GM21526 (cell line): ENCODE results near the gene KCNK3.

ENCODE experiments used
- ATAC-seq: cut with Tn5 transposase; IDR thresholded peaks from one replicate; pipeline ENCODE4 v1.9.1; 2021; ENCODE audit warnings: moderate library complexity; ENCODE audit not compliant: unreplicated experiment, low FRiP score

The KCNK3 gene

GRCh38 chr2:26709323-26710110 lies 17.0 kb downstream of the KCNK3 start:
- no peak for ATAC-seq

DNA sequence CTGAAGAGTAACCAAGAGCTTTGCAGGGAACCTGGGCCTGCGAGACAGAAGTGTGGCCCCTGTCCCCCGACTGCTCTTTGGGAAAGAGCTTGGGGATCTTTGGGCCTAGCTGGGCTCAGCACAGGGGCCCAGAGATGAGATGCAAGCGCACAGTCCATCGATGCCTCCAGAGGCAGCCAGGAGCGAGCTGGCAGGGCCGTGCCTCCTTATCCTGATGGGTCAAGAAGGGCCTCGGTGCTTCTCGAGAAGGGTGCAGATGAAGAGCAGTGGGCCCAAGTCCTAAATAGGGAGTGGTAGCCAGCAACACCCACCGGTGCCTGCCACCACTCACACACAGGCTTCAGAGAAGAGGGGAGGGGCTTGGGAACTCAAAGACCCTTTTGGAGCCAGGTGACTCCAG lies 17.6 kb downstream of the KCNK3 start:
- no peak for ATAC-seq

DNA sequence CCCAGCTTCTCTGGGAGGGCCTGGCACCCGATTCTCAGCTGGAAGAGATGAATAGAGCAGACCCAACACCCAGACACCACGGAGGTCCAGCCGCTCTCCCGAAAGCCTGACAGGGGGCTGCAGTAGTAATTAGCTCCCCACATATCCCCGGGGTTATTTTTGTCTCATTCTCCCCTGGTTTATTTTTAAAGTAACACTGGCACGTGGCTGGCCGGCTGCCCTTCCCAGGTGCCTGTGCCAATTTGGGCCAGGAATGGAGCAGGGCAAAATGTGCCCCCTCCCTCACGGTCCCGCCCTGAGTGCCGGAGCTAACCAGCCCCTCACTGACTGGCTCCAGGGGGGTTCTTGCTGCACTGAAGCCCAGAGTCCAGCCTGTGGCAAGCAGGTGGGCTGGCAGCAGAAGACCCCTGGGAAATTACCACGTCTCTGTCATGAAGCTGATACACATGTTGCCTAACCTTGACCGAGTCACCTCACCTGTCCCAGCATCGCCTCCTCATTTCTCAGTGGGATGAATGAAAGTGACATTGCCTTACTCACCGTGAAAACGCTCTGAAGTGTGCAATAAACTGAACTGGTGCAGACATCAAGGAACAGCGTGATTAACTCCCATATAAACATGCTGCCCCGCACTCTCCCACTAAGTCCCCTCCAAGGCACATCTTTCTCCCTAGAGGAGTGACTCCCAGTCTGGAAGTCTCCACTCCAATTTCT lies 18.4 kb downstream of the KCNK3 start:
- no peak for ATAC-seq

DNA sequence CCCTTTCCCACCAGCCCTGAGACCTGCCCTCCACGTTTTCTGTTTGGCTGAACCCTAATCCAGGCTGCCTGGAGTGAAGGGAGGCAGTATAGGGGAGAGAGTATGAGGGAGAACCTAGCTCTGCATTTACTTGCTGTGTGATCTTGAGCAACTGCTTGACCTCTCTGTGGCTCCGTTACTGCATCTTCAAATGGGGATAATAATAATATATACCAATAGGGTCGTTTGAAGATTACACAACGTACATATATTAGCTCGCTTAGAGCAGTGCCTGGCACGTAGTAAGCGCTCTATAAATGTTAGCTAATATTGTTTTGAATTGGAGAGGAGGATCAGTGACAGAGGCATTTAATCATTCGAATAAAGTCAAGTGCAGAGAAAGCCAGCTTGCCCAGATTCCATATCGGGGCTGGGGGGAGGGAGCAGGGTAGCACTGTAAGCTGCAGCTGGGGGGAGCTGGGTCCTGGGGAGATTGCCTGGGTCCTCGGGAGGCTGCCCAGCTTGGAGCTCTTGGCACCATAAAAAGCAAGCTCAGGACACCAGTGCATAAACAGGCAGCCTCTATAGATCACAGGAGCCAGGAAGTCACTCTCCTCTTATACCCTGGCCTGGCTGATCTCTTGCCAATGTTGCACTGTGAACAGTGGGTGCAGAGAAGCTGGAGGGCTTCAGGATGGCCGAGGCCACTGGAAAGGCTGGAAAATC lies 19.1 kb downstream of the KCNK3 start:
- ATAC-seq: no peak

- no peak for ATAC-seq
Observed at GRCh38 chr2:26712486-26713465, 20.3 kb downstream of the KCNK3 start.

- ATAC-seq: no peak
Observed at GRCh38 chr2:26715528-26716270, 23.2 kb downstream of the KCNK3 start.

DNA sequence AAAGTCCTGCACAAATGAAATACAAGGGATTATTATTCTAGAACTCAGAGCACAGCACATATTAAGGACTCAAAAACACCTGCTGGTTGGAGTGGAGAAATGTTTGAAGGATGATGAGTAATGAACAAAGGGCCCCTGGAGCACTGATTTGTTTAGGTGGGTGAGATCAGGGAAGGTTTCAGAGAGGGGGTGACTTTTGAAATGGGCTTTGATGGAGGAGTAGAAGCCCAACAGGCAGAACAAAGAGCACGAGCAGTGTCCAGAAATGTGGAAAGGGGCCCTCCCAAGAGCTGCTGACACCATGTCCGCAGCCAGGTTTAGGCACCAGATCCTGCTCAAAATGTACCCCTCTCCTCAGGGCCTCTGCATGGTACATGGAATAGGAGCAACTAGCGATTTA lies 23.8 kb downstream of the KCNK3 start:
- no peak for ATAC-seq

- no peak for ATAC-seq
Observed at GRCh38 chr2:26716769-26717168, 24.2 kb downstream of the KCNK3 start.

- ATAC-seq: no peak
Observed at GRCh38 chr2:26717362-26717761, 24.8 kb downstream of the KCNK3 start.

DNA sequence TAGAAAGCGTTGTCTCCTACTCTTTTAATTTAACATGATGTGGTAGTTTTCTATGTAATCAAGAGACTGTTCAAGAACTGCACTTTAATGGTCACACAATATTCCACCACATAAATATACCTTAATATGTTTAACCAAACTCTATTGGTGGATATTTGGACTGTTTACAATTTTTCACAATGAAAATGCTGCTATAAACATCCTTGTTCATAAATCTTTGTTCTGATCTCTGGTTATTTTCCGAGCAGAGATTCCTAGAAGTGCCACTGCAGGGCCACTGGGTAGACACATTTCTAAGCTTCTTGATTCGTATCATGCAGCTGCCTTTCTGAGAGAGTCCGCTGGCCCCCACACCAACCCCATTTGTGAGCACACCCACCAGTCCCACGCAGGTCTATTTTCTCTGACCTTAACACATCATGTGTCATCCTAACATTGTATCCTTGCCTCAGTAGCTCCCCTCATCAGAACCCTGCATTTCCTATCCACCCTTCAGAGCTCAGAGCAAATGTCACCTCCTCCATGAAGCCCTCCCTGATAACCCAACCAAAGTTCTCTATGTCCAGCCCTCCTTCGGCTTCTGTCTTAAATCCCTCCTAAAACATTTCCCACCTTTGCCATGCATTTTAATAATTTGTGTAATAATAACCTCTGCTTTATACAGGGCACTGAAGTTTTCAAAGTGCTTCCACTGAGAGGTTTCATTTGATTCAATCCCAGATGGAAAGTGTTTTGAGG lies 26.6 kb downstream of the KCNK3 start:
- ATAC-seq: no peak

GRCh38 chr2:26720322-26721114 lies 28.0 kb downstream of the KCNK3 start:
- no peak for ATAC-seq

DNA sequence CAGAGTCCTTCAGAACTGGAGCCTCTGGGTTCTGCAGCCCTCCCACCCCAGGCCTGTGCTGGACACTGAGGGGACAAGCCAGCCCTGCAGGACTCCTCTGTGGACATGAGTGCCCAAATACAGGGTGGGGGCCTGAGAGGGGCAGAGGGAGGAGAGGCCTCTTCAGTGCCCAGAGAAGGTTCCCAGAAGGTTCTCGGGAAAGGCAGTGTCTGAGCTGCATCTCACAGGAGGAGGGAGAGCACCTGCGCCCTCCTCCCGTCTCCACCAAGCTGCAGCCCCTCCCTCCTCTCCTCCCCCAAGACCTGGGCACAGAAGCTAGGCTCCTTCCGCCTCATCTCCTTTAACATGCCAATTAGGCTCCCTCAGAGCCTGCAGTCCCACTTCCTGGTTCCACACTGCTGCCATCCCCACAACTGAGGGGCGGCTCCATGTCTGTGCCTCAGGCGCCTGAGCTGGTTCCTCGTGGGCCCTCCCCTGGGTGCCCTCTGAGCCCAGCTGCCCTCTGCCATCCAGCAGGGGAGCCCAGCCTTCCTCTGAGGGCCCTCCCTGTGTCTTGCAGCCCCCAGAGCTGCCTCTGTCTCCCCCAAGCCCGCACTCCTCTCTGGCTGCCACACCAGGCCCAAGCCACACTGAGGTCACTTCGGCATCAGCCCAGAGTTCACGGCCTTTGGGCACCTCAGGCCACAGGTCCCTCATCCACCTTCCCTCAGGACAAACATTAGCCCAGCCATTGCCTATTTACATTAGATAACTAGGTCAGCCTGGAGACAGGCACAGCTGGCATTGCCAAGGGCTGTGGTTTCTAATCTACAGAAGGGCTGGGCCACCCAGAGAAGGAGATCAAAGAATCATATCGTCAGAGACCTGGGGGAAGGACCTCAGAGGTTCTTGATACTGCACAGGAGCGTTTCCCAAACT lies 28.9 kb downstream of the KCNK3 start:
- ATAC-seq: no peak

- no peak for ATAC-seq
Observed at GRCh38 chr2:26722328-26722727, 29.8 kb downstream of the KCNK3 start.

- no peak for ATAC-seq
Observed at GRCh38 chr2:26722911-26723310, 30.4 kb downstream of the KCNK3 start.

- no peak for ATAC-seq
Observed at GRCh38 chr2:26723475-26723874, 31.0 kb downstream of the KCNK3 start.

DNA sequence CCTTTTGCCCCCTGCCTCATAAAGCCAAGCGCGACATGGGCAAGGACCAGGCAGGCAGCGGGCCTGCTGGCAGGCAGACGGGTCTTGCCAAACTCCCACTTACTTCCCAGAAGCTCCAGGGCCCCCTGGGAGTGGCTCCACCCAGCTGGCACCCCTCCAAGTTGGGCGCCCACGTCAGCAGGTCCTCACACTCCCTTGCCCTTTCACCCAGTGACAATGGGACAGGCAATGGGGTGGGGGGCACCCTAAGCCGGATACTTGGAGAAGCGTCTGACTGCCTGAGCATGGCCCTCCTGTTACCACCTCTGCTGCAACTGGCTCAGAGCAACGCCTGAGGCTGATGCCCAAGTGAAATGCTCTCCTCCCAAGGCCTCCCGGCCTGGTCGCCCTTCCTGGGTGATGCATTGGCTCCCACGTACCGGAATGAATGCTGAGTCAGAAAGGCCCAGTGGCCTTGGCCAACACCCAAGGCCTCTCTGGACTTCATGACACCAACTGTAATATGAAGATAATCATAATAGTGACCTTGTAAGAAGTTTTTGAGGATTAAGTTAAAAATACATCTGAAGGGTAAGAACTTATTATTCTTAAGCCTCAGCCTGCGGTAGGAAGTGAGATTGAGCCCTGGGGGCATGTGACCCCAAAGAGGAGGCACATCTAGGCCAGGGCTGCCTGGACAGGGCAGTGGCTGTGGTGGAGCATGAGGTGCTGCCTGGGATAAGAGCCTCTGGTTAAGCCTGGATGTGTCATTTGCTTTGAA lies 31.6 kb downstream of the KCNK3 start:
- no peak for ATAC-seq
